Stimulated activated CD8-positive, alpha-beta memory T cell treated with anti-CD3 and anti-CD28 coated beads, Interleukin-12 subunit alpha, Interleukin-12 subunit beta, amount 100 ng/mL, for 1 hour (primary cell): Measurements from ENCODE around the gene RPL35.
"Not testable (repeated sequence)": the region's sequence is repeated elsewhere in the genome, so short reads cannot be mapped to it uniquely, and the experiment has no call there.

ENCODE experiments used
- DNase-seq: peaks from one replicate; pipeline ENCODE4 v3.0.0-alpha.2; 2020; ENCODE audit warnings: low read depth

RPL35 gene

DNA sequence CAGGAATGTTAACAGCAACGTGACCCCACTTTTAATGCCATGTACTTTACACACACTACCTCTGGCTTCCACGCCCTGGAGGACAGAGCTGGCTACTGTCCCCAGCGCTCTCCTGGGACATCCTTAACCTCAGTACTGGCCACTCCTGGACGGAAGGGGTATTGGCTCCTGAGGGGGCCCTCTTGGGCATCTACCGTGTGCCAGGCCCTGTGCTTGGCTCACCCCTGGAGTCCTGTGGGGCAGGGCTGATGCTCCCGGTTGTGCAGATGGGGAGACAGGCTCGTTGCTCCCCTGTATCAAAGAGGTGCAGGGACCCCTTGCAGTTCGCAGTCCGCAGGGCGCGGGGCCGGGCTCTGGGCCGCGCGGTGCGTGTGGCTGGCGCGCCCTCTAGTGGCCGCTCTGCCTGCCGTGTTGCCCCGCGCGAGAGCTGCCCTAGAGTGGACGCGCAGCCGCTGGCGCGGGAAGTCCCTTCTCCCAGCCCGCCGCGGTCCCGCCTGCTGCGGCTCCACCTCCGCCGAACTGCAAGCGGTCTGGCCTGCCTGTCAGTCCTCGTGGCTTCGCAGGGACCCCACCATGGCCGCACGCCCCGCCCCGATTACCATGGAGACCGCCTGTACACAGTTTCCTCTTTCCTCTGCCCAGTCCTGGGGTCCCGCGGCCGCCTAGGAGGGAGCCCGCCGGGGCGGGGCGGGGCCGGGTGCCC is 8.8 kb downstream of the RPL35 start, which contains the start of gene WDR38:
Gene WDR38 (plus strand): TSS at position 632 of the 703 bp plus-strand sequence. CDS start 72 bp downstream, outside the sequence.
- peak; percentile 51 for DNase-seq

DNA sequence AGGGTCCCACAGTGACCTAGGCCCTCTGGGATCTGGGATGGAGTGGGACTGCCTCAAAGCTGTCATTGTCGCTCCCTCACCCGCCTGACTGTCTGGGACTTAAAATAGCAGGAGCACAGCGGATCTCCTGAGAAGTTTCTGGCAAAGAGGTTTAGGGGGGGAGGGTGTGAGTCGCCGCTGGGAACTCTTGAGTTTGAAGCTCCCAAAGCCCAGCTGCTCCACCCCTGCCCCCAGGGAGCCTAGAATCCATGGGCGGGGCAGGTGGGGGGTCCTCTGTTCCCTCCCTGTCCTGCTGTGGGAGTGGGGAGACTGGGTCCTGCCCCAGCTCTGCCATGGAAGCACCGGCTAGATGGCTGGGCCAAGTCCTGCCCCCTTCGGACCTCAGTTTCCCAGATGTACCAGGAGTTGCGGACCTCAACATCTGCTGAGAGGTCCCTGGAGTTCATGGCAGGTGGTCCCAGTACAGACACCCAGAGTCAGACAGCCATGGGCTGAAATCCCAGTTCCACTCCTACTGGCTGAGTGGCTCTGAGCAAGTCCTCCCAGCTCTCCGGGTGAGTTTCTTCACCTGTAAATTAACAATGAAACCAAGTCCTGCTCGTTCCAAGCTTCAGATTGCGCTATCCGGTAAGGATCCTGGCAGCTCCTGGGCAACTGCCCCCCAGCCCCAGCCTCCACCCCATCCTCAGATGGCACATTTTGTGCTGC is 9.5 kb downstream of the RPL35 start:
- DNase-seq, result no peak

DNA sequence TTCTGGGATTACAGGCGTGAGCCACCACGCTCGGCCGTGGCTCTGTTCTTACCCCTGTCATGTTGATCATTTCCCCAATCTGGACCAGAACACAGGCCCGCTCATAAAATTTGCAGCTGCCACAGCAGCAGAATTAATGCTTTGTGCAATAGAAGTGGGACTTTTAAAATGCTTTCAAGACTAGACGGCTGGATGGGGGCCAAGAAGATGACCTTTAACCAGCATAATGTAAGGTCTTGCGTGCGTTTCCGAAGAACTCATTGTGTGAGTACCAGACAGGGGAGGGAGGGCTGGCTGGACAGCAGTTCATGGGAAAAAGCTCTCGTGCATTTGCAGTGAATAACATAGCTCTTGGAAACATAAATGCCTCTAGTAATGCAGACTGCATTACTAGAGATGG is 12.0 kb downstream of the RPL35 start:
- DNase-seq, result no peak

DNA sequence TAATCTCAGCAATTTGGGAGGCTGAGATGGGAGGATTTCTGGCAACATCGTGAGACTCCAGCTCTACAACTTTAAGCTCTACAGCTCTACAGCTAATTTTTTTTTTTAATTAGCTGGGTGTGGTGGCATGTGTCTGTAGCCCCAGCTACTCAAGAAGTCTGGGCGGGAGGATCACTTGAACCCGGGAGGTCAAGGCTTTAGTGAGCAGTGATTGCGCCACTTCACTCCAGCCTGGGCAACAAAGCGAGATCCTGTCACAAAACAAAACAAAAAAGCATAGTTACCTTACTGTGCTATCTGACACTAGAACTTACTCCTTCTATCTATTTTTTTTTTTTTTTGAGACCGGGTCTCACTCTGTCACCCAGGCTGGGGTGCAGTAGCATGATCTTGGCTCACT is 14.8 kb downstream of the RPL35 start:
- DNase-seq, result no peak

DNA sequence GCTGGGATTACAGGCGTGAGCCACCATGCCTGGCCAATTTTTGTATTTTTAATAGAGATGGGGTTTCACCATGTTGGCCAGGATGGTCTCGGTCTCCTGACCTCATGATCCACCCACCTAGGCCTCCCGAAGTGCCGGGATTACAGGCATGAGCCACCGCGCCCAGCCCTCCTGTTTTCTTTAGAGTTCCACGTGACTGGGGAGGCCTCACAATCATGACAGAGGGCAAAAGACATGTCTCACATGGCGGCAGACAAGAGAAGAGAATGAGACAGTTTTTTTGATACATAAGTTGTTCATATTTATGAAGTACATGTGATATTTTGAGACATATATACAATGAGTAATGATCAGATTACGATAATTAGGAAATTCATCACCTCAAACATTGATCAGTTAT is 15.3 kb downstream of the RPL35 start:
- not testable (repeated sequence) for DNase-seq

DNA sequence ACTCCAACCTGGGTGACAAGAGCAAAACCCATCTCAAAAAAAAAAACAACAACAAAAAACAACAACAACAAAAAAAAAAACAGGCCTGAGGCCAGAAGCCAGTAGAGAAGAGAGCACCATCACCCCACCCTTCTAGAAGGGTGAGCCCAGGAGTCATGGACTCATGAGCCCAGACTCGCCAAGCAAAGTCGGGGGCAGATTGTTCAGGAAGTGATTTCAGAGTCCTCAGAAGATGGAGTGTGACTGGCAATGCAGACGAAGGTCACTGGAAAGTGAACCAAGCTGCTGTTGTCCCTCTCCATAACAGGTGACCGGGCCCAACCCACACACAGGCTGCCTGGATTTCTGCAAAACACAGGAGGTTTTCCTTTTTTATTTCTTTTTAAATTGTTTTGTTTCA is 17.5 kb downstream of the RPL35 start:
- DNase-seq, result no peak

DNA sequence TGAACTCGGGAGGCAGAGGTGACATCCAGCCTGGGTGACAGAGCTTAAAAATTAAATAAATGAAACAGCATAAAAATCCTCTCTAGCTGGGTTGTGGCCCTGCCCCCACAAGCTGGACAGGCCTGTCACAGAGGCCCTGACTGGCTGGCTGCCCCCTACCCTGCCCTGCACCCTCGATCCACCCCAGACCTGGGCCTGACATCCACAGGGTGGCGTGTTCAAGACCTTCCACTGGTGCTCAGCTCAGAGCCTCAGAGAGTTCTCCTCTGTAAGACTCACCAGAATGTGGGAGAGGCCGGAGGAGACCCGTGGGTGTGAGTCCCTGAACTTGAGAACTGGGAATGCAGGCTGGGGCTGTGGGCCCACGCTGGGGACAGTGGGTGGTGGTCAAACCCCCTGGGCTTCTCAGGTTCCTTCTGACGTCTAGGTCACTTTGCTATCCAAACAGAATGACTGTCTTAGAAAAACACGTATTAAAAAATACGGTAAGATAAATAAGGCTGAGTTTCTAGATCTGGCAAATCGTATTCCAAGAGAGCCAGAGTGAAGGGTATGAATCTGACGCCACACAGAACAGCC is 18.2 kb downstream of the RPL35 start:
- no peak for DNase-seq

DNA sequence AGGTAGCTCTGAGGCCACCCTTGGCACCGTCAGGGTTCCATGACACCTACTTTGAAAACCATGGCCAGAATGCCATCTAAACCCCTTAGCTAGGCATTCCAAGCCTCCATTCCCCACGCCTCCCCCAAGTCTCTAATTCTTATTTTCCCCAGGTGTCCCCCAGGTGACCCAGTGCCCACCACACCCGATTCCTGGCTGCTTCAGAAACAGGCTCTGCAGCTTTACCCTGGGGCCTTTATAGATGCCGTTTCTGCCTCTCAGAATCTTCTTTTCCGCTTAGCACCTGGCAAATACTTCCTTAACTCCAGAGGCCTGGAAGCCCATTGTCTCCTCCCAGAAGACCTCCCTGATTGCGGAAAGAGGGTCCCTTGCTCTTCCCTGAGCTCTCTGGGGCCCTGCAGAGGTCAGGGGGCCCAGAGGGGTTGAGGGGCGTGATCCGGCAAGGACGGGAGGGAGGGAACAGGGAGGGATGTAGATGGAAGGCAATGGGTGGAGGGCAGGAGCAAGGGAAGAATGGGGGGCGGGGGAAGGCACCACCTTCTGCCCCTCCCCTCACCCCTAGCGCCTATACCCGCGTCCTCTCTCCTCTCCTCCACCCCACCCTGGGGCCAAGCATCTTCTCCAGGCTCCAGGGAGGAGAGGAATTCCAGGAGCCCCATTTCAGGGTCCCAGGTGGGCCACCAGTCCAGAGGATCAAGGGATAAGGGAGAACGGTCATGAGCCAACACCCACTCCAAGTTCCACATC is 20.5 kb downstream of the RPL35 start:
- DNase-seq, result no peak

DNA sequence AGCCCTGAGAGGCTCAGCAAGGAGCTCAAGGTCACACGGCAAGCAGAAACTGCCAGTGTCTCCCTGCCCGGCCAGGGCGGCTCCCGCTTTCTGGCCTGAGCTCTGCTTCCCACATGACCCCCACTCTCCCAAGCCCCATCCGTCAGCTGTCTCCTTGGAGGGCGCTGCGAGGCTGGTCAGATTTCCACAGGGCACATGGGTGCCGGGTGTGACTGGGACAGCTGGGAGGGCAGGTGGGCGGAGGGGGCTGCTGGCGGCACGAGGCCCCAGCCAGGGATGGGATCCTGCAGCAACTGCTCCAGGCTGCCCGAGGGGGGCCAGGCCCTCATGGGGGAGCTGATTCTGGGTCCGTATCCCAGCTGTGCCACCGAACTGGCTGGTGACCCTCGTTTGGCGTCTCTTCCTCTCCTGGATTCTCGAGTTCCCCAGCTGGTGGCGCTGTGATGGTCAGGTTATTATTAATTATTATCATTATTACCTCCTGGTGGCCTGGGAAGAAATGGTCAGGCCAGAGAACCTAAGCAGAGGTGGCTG is 21.4 kb downstream of the RPL35 start:
- DNase-seq, result no peak

DNA sequence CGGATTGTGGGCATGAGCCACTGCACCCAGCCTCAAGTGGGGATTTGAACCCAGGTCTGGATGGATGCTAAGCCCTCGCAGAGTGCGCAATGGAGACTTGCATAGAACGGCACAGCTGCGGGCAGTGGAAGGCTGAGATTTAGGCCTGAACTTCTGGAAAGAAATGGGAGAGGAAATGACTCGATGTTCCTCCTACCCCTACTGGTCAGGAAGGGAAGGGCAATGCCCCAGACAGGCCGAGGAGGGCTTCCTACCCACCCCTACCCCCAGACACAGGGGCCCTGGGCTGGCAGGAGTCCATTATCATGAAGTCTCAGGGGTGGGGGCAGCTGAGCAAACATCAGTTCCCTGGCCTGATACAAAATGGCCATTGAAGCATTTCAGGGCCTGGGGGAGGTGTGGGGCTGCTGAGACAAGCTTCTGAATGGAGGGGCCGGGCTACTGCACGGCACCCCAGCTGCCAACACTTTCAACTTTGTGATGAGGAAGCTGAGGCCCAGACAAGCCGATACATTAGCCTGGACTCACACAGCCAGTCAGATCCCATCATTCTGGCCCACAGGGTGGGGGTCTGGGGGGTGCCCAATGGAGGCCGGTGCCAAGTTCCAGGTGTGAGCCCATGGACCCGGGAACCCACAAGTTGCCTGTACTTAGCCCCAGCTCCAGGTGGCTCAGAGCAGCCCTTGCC is 22.0 kb downstream of the RPL35 start:
- DNase-seq, result no peak

DNA sequence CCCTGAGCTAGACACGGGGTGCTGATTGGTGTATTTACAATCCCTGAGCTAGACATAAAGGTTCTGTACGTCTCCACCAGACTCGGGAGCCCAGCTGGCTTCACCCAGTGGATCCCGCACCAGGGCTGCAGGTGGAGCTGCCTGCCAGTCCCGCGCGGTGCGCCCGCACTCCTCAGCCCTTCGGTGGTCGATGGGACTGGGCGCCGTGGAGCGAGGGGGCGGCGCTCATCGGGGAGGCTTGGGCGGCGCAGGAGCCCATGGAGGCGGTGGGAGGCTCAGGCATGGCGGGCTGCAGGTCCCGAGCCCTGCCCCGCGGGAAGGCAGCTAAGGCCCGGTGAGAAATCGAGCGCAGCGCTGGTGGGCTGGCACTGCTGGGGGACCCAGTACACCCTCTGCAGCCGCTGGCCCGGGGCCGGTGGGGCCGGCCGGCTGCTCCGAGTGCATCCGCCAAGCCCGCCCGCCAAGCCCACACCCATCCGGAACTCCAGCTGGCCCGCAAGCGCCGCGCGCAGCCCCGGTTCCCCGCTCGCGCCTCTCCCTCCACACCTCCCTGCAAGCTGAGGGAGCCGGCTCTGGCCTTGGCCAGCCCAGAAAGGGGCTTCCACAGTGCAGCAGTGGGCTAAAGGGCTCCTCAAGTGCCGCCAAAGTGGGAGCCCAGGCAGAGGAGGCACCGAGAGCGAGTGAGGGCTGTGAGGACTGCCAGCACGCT is 23.0 kb downstream of the RPL35 start:
- DNase-seq, result not testable (repeated sequence)

DNA sequence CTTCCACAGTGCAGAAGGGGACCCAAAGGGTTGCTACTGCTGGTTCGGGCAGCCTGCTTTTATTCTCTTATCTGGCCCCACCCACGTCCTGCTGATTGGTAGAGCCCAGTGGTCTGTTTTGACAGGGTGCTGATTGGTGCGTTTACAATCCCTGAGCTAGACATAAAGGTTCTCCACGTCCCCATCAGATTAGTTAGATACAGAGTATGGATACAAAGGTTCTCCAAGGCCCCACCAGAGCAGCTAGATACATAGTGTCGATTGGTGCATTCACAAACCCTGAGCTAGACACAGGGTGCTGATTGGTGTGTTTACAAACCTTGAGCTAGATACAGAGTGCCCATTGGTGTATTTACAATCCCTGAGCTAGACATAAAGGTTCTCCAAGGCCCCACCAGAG is 23.6 kb downstream of the RPL35 start:
- not testable (repeated sequence) for DNase-seq

DNA sequence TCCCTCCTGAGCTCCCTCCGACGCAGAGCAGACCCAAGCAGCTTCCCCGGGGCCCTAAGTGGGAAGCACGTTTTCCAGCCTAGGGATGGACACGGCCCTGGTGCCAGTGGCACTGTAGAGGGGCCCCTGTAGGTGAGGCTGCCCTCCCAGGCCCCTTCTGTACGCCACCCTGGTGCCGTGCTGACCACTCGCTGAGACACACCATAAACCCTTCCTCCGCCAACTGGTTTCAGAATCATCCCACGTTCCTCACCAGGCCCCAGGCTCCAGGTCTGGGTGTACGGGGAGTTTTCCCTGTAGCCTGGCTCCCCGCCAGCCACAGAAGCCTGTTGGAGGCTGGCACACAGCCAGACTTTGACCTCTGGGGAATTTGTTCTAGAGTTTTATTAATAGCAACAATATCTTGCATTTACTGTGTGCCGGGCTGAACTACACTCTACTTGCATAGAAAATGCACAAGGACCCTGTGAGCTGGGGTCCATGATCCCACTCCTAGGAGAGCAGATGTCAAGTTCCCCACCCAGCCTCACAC is 26.7 kb downstream of the RPL35 start:
- no peak for DNase-seq

DNA sequence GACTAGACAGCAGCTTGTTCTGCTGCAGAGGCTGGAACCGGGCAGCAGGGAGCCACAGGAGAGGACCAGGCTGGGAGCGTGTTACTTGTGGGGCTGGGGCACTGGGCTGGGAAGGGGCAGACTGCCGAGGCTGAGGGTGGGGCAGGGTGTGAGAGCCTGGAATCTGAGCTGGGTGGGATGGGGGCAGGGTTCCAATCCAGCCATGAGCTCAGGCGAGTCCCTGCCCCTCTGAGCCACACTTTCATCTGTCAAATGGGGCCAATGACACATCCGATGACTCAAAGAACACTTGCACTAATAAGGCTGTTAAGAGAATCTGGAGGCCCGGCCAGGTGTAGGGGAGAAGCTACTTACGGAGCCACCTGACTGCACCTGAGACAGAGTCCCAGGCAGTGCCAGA is 27.2 kb downstream of the RPL35 start:
- DNase-seq, result no peak

DNA sequence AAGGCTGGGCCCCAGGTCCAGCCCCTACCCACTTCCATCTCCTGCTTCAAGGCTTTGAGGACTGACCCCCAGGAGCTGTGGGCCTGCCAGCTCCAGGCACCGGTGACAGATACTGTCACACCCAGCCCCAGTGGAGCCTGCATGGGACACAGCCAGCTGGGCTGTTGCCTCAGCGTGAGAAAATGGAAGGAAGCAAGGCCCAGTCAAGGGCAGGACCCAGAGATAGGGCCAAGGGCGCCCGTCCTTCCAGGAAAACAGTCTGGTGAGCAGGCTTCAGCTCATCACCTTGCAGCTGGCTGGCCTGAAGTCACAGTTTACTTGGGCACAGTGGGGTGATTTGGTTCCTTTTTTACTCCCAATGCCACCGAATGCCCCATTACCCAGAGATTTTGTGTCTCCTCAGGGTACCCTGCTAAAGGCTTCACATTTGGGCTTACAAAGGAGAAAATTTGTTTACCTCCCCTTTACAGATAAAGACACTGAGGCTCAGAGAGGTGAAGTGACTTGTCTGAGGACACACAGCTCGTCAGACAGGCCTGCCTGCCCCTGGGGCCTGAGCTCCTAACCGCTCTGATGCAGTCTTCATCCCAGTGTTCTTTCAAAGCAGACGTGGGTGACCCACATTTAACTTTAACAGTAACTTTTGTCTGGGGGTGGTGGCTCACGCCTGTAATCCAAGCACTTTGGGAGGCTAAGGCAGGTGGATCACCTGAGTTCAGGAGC is 30.0 kb downstream of the RPL35 start:
- DNase-seq, result no peak

DNA sequence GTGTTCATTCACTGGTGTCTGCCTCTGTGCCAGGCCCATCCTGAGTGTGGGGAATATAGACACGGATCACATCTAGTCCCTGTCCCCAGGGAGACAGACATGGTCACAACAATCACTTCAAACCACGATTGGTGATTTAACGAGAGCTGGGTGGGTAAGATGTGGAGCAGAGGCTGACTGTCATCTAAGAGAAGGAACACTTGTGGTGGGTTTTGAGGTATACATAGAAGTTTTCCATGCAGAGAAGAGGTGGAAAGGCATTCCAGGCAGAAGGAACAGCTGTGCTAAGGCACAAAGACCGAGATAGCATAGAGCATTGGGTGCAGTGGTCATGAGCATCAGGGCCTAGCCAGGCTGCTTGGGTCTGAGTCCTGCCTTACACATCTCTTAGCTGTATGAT is 31.2 kb downstream of the RPL35 start:
- no peak for DNase-seq

DNA sequence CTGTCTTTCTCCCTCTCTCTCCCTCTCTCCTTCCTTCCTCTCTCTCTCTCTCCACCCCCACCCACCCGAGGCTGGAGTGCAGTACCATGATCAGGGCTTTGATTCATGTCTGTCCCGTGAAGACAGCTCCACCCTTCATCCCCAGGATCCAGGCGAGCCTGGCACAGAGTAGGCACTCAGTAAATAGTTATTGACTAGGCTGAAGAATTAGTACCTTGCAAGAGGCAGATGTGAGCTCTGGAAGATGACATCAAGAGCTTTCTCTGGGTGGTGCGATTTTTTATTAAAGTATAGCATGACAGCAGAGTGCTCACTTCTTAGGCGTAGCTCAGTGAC is 32.5 kb downstream of the RPL35 start:
- DNase-seq, result no peak

DNA sequence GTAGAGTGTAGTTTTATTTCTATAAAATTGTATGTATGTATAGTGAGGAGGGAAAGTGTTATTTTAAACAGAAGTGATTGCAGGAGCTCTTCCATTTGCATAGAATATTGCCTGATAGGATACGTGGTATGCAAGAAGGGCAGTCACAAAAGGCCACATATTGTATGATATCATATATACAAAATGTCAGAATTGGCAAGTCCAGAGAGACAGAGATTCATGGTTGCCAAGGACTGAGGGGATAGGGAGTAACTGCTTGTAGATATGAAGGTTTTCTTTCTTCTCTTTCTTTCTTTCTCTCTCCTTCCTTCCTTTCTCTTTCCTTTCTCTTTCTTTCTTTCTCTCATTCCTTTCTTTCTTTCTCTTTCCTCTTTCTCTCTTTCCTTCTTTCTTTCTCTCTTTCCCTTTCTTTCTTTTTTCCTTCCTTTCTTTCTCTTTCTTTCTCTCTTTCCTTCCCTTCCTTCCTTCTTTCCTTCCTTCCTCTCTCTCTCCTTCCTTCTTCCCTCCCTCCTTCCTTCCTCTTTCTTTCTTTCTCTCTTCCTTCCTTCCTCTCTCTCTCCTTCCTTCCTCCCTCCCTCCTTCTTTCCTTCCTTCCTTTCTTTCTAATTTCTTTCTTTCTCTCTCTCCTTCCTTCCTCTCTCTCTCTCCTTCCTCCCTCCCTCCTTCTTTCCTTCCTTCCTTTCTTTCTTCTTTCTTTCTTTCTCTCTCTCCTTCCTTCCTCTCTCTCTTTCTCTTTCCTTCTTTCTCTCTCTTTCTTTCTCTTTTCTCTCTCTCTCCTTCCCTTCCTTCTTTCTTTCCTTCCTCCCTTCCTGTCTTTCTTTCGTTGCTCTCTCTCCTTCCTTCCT is 33.0 kb downstream of the RPL35 start:
- DNase-seq, result no peak
